Renal pelvis (tissue), 12 donors: ENCODE results near the gene DPY19L3. TPM values are rescaled to one million over a fixed set of nuclear protein-coding genes. Genes with fewer than 3 reads are reported as not detected.
"Not testable (repeated sequence)": the region's sequence is repeated elsewhere in the genome, so short reads cannot be mapped to it uniquely, and the experiment has no call there.

Experiments
- DNase-seq: peaks from one replicate; pipeline ENCODE4 v3.0.0-alpha.2; 2013
- long read RNA-seq, 16 experiments: transcript quantifications; one replicate each; lab custom pipeline, GENCODE V29; 2026
- polyA plus RNA-seq, 3 donors: library from polyadenylated mRNA; unstranded; fragments of 120-200 nt; gene quantifications; one replicate each; pipeline ENCODE4 v1.2.1, GENCODE V29; 2013; ENCODE audit not compliant: insufficient read length in 3 of 3

The DPY19L3 gene
- 10 to 100 TPM; 54.4 to 69.7 (median 69.0) TPM for polyA plus RNA-seq
- long read RNA-seq, donor 1, full-length matches to known transcripts = 6 of 6 reads
- long read RNA-seq, donor 1, partial matches to known transcripts = 0 of 6 reads
- long read RNA-seq, donor 1, other reads (novel, unspliced or antisense) = 0 of 6 reads
- long read RNA-seq, donor 2, full-length matches to known transcripts = 3 of 3 reads
- long read RNA-seq, donor 2, partial matches to known transcripts = 0 of 3 reads
- long read RNA-seq, donor 2, other reads (novel, unspliced or antisense) = 0 of 3 reads
- long read RNA-seq, donor 3, full-length matches to known transcripts = 5 of 5 reads
- long read RNA-seq, donor 3, partial matches to known transcripts = 0 of 5 reads
- long read RNA-seq, donor 3, other reads (novel, unspliced or antisense) = 0 of 5 reads
- long read RNA-seq, donor 4, full-length matches to known transcripts = 2 of 2 reads
- long read RNA-seq, donor 4, partial matches to known transcripts = 0 of 2 reads
- long read RNA-seq, donor 4, other reads (novel, unspliced or antisense) = 0 of 2 reads
- long read RNA-seq, donor 5, full-length matches to known transcripts = 3 of 3 reads
- long read RNA-seq, donor 5, partial matches to known transcripts = 0 of 3 reads
- long read RNA-seq, donor 5, other reads (novel, unspliced or antisense) = 0 of 3 reads
- long read RNA-seq, donor 6, full-length matches to known transcripts = 4 of 4 reads
- long read RNA-seq, donor 6, partial matches to known transcripts = 0 of 4 reads
- long read RNA-seq, donor 6, other reads (novel, unspliced or antisense) = 0 of 4 reads
- long read RNA-seq, donor 7, full-length matches to known transcripts = 6 of 6 reads
- long read RNA-seq, donor 7, partial matches to known transcripts = 0 of 6 reads
- long read RNA-seq, donor 7, other reads (novel, unspliced or antisense) = 0 of 6 reads
- long read RNA-seq, donor 8, partial matches to known transcripts = 0 of 1 reads
- long read RNA-seq, donor 8, other reads (novel, unspliced or antisense) = 0 of 1 reads
- long read RNA-seq, donor 9, full-length matches to known transcripts = 4 of 4 reads
- long read RNA-seq, donor 9, partial matches to known transcripts = 0 of 4 reads
- long read RNA-seq, donor 9, other reads (novel, unspliced or antisense) = 0 of 4 reads
- long read RNA-seq, donor 10, full-length matches to known transcripts = 10 of 10 reads
- long read RNA-seq, donor 10, partial matches to known transcripts = 0 of 10 reads
- long read RNA-seq, donor 10, other reads (novel, unspliced or antisense) = 0 of 10 reads
- long read RNA-seq, donor 11 = 0 reads
- long read RNA-seq, donor 12, full-length matches to known transcripts = 10 of 10 reads
- long read RNA-seq, donor 12, partial matches to known transcripts = 0 of 10 reads
- long read RNA-seq, donor 12, other reads (novel, unspliced or antisense) = 0 of 10 reads
- long read RNA-seq, donor 13, full-length matches to known transcripts = 2 of 2 reads
- long read RNA-seq, donor 13, partial matches to known transcripts = 0 of 2 reads
- long read RNA-seq, donor 13, other reads (novel, unspliced or antisense) = 0 of 2 reads
- long read RNA-seq, donor 14 = 0 reads
- long read RNA-seq, donor 15, full-length matches to known transcripts = 8 of 8 reads
- long read RNA-seq, donor 15, partial matches to known transcripts = 0 of 8 reads
- long read RNA-seq, donor 15, other reads (novel, unspliced or antisense) = 0 of 8 reads
- long read RNA-seq, donor 16, full-length matches to known transcripts = 4 of 49 reads
- long read RNA-seq, donor 16, partial matches to known transcripts = 45 of 49 reads
- long read RNA-seq, donor 16, other reads (novel, unspliced or antisense) = 0 of 49 reads

GRCh38 chr19:32405431-32406160 lies at the start of gene DPY19L3:
Gene DPY19L3, plus strand, starts transcription at chr19:32405770. Its CDS starts 2,484 bp downstream, at chr19:32408254.
- peak; percentile 93 for DNase-seq

DNA sequence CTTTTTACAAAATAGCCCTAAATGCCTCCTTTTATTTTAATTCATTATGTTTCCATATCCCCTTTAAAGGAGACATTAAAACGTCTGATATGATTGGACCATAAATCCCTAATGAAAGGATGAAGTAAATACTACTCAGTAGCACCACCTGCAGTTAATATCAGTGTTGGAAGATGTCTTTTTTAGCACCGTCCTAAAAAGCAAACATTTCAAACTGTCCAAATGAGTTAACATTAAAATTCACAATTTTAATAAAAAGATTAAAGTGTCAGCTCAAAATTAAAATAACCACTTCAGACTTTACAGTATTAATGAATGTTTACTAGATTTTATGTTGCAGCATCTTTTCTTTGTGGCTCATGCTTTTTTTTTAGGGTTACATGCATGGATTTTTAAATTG lies 47.9 kb upstream of the DPY19L3 start:
- DNase-seq = no peak

DNA sequence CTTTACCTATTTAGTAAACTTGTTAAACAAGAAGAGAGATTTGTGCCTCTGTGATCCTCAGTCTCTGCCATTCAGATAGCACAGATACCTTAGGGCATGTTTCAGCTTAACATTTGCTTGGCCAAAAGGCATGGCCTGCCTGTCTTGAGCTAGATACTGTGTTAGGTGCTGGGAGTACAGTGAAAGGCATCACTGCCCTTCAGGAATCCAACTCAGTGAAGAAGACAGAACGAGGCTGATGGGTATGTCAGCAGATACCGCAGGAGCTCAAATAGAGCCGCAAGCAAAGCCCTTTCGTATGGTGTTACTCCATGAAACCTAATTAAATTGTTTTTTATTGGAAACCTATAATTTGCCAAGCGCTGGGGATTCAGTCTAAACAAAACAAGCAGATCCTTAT lies 47.2 kb upstream of the DPY19L3 start:
- peak; percentile 9 for DNase-seq

GRCh38 chr19:32359581-32359980 lies 46.0 kb upstream of the DPY19L3 start:
- no peak for DNase-seq

DNA sequence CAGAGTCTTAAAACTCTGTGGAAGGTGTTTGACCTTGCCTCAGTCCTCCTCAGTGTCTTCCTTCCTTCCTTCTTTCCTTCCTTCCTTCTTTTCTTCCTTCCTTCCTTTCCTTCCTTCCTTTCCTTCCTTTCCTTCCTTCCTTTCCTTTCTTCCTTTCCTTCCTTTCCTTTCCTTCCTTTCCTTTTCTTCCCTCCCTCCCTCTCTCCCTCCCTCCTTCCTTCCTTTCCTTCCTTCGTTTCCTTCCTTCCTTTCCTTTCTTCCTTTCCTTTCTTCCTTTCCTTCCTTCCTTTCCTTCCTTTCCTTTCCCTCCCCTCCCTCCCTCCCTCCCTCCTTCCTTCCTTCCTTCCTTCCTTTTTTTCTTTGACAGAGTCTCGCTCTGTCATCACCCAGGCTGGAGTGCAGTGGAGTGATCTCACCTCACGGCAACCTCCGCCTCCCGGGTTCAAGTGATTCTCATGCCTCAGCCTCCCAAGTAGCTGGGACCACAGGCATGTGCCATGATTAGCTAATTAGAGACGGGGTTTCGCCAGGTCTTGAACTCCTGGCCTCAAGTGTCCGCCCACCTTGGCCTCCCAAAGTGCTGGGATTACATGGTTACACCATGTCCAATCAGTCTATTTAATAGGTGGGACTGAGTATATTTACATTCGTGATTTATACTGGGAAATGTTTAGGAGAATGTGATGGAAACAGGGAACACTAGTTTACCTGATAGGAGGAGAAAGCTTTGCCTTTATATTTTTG lies 43.8 kb upstream of the DPY19L3 start:
- DNase-seq = no peak

GRCh38 chr19:32362318-32362691 lies 43.3 kb upstream of the DPY19L3 start:
- no peak for DNase-seq

GRCh38 chr19:32363175-32363574 lies 42.4 kb upstream of the DPY19L3 start:
- DNase-seq = no peak

DNA sequence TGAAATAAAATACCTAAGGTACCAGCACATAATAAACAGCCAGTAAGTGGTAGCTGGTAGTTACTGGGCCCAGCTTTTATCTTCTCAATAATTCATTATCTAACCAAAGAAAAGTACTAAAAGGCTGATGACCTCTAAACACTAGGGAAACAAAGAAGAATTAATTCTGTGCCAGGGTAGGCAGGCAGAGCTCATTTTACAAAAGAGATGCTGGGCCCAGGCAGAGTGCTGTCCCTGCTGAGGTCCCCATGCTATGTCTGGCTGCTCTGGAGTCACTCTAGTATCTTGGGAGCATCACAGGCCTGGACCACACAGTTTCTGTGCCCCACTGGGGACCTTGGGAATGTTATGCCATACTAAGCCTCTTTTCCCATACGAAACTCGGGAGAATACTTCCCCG lies 41.9 kb upstream of the DPY19L3 start:
- no peak for DNase-seq

GRCh38 chr19:32364040-32364439 lies 41.5 kb upstream of the DPY19L3 start:
- DNase-seq = no peak

- DNase-seq = no peak
Observed at GRCh38 chr19:32367063-32367462, 38.5 kb upstream of the DPY19L3 start.

DNA sequence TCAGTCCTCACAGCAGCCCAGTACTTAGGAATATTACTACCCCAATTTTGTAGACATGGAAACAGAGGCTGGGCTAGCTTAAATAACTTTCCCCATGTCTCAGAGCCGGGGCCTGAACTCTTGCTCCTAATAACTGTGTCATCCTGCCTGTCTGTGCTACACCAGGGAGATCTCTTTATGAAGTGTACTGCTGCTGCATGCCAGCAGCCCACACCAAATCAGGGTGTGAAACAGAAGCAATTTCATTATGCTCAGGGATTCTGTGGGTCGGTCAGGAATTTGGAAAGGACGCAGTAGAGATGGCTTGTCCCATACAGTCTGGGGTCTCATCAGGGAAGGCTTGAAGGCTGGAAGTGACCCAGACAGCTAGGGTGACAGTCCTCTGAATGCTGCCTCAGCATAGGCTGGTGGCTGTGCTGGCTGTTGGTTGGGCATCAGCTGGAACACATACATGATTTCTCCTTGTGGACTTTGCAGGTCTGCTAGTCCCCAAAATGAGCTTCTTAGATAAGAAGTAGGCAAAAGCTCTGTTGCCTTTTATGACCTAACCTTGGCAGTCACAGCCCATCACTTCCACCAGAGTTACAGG lies 37.5 kb upstream of the DPY19L3 start:
- no peak for DNase-seq

- no peak for DNase-seq
Observed at GRCh38 chr19:32368787-32369186, 36.8 kb upstream of the DPY19L3 start.

DNA sequence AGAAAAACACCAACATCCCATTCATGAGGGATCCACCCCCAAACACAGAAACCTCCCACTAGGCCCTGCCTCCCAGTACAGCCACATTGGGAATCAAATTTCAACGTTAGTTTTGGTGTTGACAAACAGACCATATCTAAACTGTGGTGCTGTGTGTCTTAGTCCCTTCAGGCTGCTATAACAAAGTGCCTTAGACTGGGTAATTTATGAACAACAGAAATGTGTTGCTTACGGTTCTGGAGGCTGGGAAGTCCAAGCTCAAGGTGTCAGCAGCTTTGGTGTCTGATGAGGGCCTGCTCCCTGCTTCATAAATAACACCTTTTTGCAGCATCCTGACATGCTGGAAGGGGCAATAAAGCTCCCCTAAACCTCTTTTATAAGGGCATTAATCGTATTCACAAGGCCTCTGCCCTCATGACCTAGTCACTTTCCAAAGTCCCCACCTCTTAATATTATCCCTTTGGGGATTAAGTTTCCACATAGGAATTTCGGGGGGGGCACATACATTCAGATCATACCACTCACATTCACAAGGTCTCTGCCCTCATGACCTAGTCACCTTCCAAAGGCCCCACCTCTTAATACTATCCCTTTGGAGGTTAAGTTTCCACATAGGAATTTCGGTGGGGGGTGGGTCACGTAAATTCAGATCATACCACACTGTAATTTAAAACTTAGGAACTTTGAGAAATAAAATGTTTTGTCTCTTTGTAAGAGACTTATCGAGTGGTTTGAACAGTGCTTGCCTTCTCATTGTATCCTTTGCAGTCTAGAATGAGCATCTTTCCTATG lies 32.6 kb upstream of the DPY19L3 start:
- DNase-seq = no peak

DNA sequence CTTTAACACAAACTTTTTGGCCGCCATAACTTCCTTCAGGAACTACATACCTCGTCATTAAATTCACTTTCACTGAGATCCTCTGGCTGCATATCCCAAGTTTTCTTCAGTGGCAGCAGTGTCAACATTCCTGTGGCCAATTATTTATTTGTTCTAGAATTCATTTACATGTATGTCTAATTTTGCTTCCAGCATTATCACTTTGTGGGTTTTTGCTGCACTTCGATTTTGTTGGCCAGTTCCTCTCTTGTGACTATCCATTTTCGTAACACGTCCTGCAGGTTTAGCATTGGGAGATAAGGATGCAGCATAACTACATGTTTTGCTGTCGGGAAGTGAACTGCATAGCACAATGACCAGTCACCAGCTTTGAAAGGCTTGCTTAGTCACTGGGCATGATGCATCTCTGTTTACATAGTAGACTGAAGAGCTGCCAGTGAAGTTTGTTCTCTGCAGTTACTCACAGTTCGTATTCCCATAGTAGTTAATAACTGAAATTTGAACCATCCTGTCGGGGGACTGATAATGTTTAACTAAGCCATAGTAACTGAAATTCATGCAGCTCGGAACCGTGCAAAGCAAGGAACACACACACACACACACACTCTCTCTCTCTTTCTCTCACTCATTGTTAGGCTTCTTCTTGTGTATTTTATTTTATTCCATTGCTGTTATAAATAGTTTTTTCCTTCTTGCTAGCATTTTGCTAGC lies 31.8 kb upstream of the DPY19L3 start:
- DNase-seq = peak; percentile 42

- DNase-seq = not testable (repeated sequence)
Observed at GRCh38 chr19:32374362-32374761, 31.2 kb upstream of the DPY19L3 start.

DNA sequence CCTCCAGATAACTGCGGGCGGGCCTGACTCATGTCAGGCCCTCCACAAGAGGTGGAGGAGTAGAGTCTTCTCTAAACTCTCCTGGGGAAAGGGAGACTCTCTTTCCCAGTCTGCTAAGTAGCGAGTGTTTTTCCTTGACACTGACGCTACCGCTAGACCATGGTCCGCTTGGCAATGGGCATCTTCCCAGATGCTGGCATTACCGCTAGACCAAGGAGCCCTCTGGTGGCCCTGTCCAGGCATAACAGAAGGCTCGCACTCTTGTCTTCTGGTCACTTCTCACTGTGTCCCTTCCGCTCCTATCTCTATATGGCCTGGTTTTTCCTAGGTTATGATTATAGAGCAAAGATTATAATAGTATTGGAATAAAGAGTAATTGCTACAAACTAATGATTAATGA lies 28.5 kb upstream of the DPY19L3 start:
- DNase-seq = not testable (repeated sequence)

GRCh38 chr19:32380269-32380668 lies 25.3 kb upstream of the DPY19L3 start:
- no peak for DNase-seq
